HCT116 (cell line): ENCODE measurements around the gene SMIM21. TPM values are rescaled to one million over a fixed set of nuclear protein-coding genes. Genes with fewer than 3 reads are reported as not detected.

Experiments
- ATAC-seq: fragments of 200-7000 bp; cut with Tn5 transposase; 2 replicates; pipeline ENCODE4 v1.9.1; 2020; ENCODE audit warnings: mild to moderate bottlenecking, moderate library complexity
- BruUV-seq: library from RNA; stranded (reverse); fragments of 400-500 nt; replicated peaks from 2 replicates; lab custom pipeline; 2021; lab: Mats Ljungman, UMichigan
- CTCF ChIA-PET: fragments of 300-600 bp; sonication (Branson Sonifier 250); formaldehyde crosslinking; loops from one replicate; lab custom pipeline; 2021; ENCODE audit warnings: antibody characterized with exemption; lab: Charles Lee
- POLR2A ChIA-PET: fragments of 300-600, 350-600 bp; sonication (Branson Sonifier 250); formaldehyde crosslinking; loops from one replicate; lab custom pipeline; 2021; ENCODE audit warnings: antibody characterized with exemption; lab: Charles Lee
- RAD21 ChIA-PET, 2 experiments: fragments of 300-600 bp; sonication (Branson Sonifier 250); formaldehyde crosslinking; loops; one replicate each; lab custom pipeline; 2023; ENCODE audit warnings: low total read pairs in 2 of 2; ENCODE audit not compliant: uncharacterized antibody in 2 of 2, unreplicated experiment in 2 of 2, low non-redundant PET in 1 of 2; lab: Charles Lee
- DNase-seq: peaks from one replicate; pipeline ENCODE4 v3.0.0-alpha.2; 2010; ENCODE audit warnings: low read depth, low spot score
- H2AFZ ChIP-seq: fragments of 200-600 bp; shearing (Covaris generic), sonication (generic); 2 replicates; pipeline ENCODE4 v1.6.1; 2017; ENCODE audit warnings: low read depth, mixed run types, mixed read lengths, antibody characterized with exemption, low read length; ENCODE audit not compliant: poor library complexity, severe bottlenecking
- H3K27ac ChIP-seq: 2 replicates; pipeline ENCODE4 v1.5.1; 2012; ENCODE audit warnings: low read depth, low read length
- H3K27me3 ChIP-seq: fragments of 200-600 bp; sonication (generic); 2 replicates; pipeline ENCODE4 v1.6.1; 2016; ENCODE audit warnings: mixed run types, low read length, mixed read lengths; ENCODE audit not compliant: insufficient read depth
- H3K36me3 ChIP-seq, 2 experiments: fragments of 200-500 bp in 1 of 2; fragments of 200-600 bp in 1 of 2; sonication (Bioruptor generic) in 1 of 2; sonication (generic) in 1 of 2; 2 replicates each; pipeline versions ENCODE4 v1.5.1 to v1.6.1; 2014 to 2016; ENCODE audit warnings: low read length in 2 of 2, inconsistent platforms in 1 of 2, mixed read lengths in 1 of 2, mixed run types in 1 of 2; ENCODE audit not compliant: insufficient read depth in 2 of 2, control insufficient read depth in 1 of 2
- H3K4me1 ChIP-seq, 2 experiments: fragments of 200-600 bp in 1 of 2; sonication (generic) in 1 of 2; 2 replicates each; pipeline versions ENCODE4 v1.5.1 to v1.6.1; 2012 to 2017; ENCODE audit warnings: low read length in 2 of 2, inconsistent platforms in 1 of 2, mild to moderate bottlenecking in 1 of 2, mixed read lengths in 1 of 2, mixed run types in 1 of 2, moderate library complexity in 1 of 2; ENCODE audit not compliant: insufficient read depth in 2 of 2, control insufficient read depth in 1 of 2
- H3K4me2 ChIP-seq: fragments of 200-600 bp; sonication (generic); 2 replicates; pipeline ENCODE4 v1.6.1; 2017; ENCODE audit warnings: mixed run types, low read length, mixed read lengths
- H3K4me3 ChIP-seq, 2 experiments: fragments of 200-600 bp in 1 of 2; sonication (generic) in 1 of 2; replicated peaks in 1 of 2; 2 replicates each; pipeline ENCODE4 v1.5.1; 2011 to 2016; ENCODE audit warnings: low read length in 2 of 2, control low read depth in 1 of 2, low read depth in 1 of 2, mild to moderate bottlenecking in 1 of 2, mixed read lengths in 1 of 2, mixed run types in 1 of 2
- H3K79me2 ChIP-seq: fragments of 200-600 bp; sonication (generic); 2 replicates; pipeline ENCODE4 v1.6.1; 2017; ENCODE audit warnings: mild to moderate bottlenecking, mixed run types, low read length, moderate library complexity, mixed read lengths; ENCODE audit not compliant: insufficient read depth
- H3K9ac ChIP-seq: fragments of 200-600 bp; sonication (generic); 2 replicates; pipeline ENCODE4 v1.6.1; 2016; ENCODE audit warnings: low read length, mixed read lengths
- H3K9me2 ChIP-seq: fragments of 200-600 bp; sonication (generic), shearing (Covaris generic); 2 replicates; pipeline ENCODE4 v1.6.1; 2017; ENCODE audit warnings: mixed run types, mild to moderate bottlenecking, moderate library complexity; ENCODE audit not compliant: insufficient read depth
- H3K9me3 ChIP-seq, 2 experiments: fragments of 200-500 bp in 1 of 2; fragments of 200-600 bp in 1 of 2; sonication (Bioruptor generic) in 1 of 2; sonication (generic) in 1 of 2; 2 replicates each; pipeline ENCODE4 v1.6.1; 2014 to 2017; ENCODE audit warnings: low read length in 2 of 2, mixed read lengths in 2 of 2, inconsistent platforms in 1 of 2, low read depth in 1 of 2, mild to moderate bottlenecking in 1 of 2, mixed run types in 1 of 2, moderate library complexity in 1 of 2; ENCODE audit not compliant: control insufficient read depth in 1 of 2, insufficient read depth in 1 of 2
- H4K20me1 ChIP-seq: fragments of 200-600 bp; sonication (generic), shearing (Covaris generic); 2 replicates; pipeline ENCODE4 v1.6.1; 2017; ENCODE audit warnings: mixed run types, mild to moderate bottlenecking, moderate library complexity; ENCODE audit not compliant: insufficient read depth
- ATF3 ChIP-seq: IDR thresholded peaks from 2 replicates; pipeline ENCODE4 v1.6.1; 2012
- ELF1 ChIP-seq: IDR thresholded peaks from 2 replicates; pipeline ENCODE4 v1.6.1; 2012; ENCODE audit warnings: low read depth, borderline replicate concordance
- POLR2AphosphoS5 ChIP-seq: IDR thresholded peaks from 2 replicates; pipeline ENCODE4 v1.6.1; 2011; ENCODE audit warnings: mild to moderate bottlenecking, low read depth, low read length, moderate library complexity
- RAD21 ChIP-seq: IDR thresholded peaks from 2 replicates; pipeline ENCODE4 v1.6.1; 2012; ENCODE audit warnings: low read depth, mild to moderate bottlenecking
- SRF ChIP-seq: IDR thresholded peaks from 2 replicates; pipeline ENCODE4 v1.6.1; 2012; ENCODE audit warnings: low read depth
- ZFX ChIP-seq: fragments of 450-650 bp; IDR thresholded peaks from 2 replicates; pipeline ENCODE4 v1.6.1; 2017
- intact Hi-C: fragments of 100-400 bp; cut with micrococcal nuclease; formaldehyde crosslinking; loops from 2 replicates; pipeline ENCODE4 v1.10.0; 2022
- total RNA-seq: library from RNA; stranded (reverse); gene quantifications from one replicate; pipeline ENCODE4 v1.2.1, GENCODE V29; 2021; ENCODE audit not compliant: unreplicated experiment
- TF ChIP-seq, protein P1 (sequence below): IDR thresholded peaks from 2 replicates; pipeline ENCODE4 v1.6.1; 2011; ENCODE audit warnings: mild to moderate bottlenecking, low read length, moderate library complexity; ENCODE audit not compliant: insufficient replicate concordance; ENCODE audit errors: extremely low read depth

Gene SMIM21
- total RNA-seq, 1 experiment from 2014 or later: not detected

DNA sequence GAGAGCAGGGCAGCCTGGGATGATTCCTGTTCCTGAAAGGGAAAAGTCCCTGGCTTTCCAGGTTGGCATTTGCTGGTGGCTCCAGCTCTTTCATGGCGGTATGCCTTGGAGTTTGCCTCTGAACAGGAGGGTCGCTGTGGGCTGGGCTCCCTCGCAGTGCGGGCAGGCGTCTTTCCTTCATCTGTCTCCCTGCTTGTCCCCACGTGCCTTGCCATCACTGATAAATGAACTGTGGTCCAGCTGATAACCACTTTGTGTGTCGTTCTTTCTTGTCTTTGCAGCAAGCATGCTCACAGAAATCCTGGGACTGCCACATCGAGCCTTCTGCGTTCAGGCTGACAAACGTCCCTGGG is 35.3 kb downstream of the SMIM21 start (continued):
- TF ChIP-seq, protein P1, sequence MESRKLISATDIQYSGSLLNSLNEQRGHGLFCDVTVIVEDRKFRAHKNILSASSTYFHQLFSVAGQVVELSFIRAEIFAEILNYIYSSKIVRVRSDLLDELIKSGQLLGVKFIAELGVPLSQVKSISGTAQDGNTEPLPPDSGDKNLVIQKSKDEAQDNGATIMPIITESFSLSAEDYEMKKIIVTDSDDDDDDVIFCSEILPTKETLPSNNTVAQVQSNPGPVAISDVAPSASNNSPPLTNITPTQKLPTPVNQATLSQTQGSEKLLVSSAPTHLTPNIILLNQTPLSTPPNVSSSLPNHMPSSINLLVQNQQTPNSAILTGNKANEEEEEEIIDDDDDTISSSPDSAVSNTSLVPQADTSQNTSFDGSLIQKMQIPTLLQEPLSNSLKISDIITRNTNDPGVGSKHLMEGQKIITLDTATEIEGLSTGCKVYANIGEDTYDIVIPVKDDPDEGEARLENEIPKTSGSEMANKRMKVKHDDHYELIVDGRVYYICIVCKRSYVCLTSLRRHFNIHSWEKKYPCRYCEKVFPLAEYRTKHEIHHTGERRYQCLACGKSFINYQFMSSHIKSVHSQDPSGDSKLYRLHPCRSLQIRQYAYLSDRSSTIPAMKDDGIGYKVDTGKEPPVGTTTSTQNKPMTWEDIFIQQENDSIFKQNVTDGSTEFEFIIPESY: no peak
- no peak for TF ChIP-seq POLR2AphosphoS5
- TF ChIP-seq ELF1: no peak

DNA sequence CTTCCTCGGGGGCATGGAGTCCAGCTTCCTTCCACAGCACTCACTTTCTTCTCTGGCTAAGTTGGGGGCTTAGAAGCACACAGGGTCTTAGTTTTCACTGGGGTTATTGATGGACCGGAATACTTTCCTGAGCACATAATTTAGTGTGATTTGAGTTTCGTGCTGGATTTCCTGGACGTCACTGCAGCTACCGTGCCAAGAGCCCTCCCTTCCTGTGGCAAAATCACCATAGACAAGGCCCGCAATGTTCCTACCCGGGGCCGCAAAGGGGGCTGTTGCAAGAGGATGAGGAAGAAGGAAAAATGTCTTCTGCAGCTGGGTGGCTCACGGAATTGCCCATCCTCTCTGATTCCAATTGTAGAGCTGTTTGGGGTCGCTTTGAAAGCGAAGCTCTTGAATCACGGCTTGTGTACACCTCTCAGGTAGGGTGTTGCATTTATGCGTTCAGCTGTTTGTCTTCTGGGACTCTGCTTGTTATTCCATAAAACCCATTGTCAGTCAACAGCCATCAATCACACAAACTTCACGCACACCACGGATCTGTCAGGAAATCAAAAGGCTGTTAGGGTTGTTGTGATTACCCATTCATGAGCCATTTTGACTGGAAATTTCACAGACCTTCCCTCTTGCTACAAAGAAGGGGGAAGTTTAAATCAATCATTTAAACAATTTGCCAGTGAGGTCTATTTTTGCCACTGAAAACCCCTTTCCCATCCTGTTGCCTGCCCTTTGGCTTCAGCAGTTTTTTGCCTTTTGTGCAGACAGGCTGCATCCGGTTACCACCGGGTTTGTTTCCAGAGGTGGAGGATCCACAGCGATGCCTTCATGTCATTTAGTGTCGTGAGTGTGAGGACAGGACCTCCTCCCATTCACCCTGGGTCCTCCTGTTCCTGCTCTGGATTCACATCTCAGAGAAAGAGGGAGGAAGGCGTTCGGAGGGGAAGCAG is 36.0 kb downstream of the SMIM21 start:
- ChIA-PET POLR2A (no interaction called here), CTCF (no interaction called here)
- DNase-seq (no peak), ATAC-seq (no peak)
- H4K20me1 ChIP-seq: no peaks in the 10 kb centered on the region
- H3K4me2 ChIP-seq: no peak overlapping the region
- H3K79me2 ChIP-seq: no peaks in the 10 kb centered on the region
- no peak overlapping the region for H3K4me3 ChIP-seq
- no peak for TF ChIP-seq POLR2AphosphoS5
- no peak for TF ChIP-seq SRF
- TF ChIP-seq, protein P1: no peak
- TF ChIP-seq ATF3: no peak
- no peak for TF ChIP-seq ZFX
- no peak for TF ChIP-seq RAD21
- TF ChIP-seq ELF1: no peak
- TF ChIP-seq, all 23 proteins: peak for 0
- no peaks in the 10 kb centered on the region for H3K9me3 ChIP-seq
- BruUV-seq: no TSS peak
- H2AFZ ChIP-seq: no peak overlapping the region
- no peaks in the 10 kb centered on the region; the same call in 1 of the 2 replicates for H3K27me3 ChIP-seq
- H3K27ac ChIP-seq: no peak overlapping the region
- no peaks in the 10 kb centered on the region for H3K9me2 ChIP-seq
- RAD21 ChIA-PET: no interaction called here
- H3K4me1 ChIP-seq: no peaks in the 10 kb centered on the region
- H3K36me3 ChIP-seq: no peaks in the 10 kb centered on the region
- H3K9ac ChIP-seq: no peak overlapping the region
- intact Hi-C loops: no loop called here
